GM18861 (cell line): ENCODE data around the gene GNPDA2.

Experiments
- ATAC-seq: cut with Tn5 transposase; IDR thresholded peaks from one replicate; pipeline ENCODE4 v1.9.1; 2021; ENCODE audit not compliant: unreplicated experiment

GNPDA2 gene

GRCh38 chr4:44684648-44685047 lies 41.7 kb downstream of the GNPDA2 start:
- no peak for ATAC-seq

GRCh38 chr4:44679060-44679459 lies 47.3 kb downstream of the GNPDA2 start:
- ATAC-seq, result peak; percentile 2

GRCh38 chr4:44678094-44679041 lies 48.0 kb downstream of the GNPDA2 start, which contains the start of gene GUF1:
GUF1 (plus strand) TSS chr4:44678420; CDS start chr4:44678623, 203 bp downstream.
- peak; percentile 97 for ATAC-seq

GRCh38 chr4:44675366-44675765 lies 51.0 kb downstream of the GNPDA2 start:
- ATAC-seq, result no peak

GRCh38 chr4:44674471-44674870 lies 51.9 kb downstream of the GNPDA2 start:
- ATAC-seq, result no peak

GRCh38 chr4:44671636-44672035 lies 54.7 kb downstream of the GNPDA2 start:
- ATAC-seq, result no peak

GRCh38 chr4:44670506-44671199 lies 55.7 kb downstream of the GNPDA2 start:
- ATAC-seq, result no peak

- no peak for ATAC-seq
Observed at GRCh38 chr4:44668526-44668925, 57.8 kb downstream of the GNPDA2 start.

GRCh38 chr4:44663539-44664263 lies 62.7 kb downstream of the GNPDA2 start:
- ATAC-seq, result no peak

- no peak for ATAC-seq
Observed at GRCh38 chr4:44662623-44663005, 63.7 kb downstream of the GNPDA2 start.

GRCh38 chr4:44661940-44662622 lies 64.3 kb downstream of the GNPDA2 start:
- ATAC-seq, result no peak

GRCh38 chr4:44660396-44660795 lies 66.0 kb downstream of the GNPDA2 start:
- ATAC-seq, result no peak

GRCh38 chr4:44652002-44652401 lies 74.4 kb downstream of the GNPDA2 start:
- no peak for ATAC-seq
